Loucy (cell line): ENCODE measurements around the gene KIF26A.

Experiments used
- H2AFZ ChIP-seq: fragments of 200-600 bp; sonication (generic); 2 replicates; pipeline ENCODE4 v1.6.0; 2016; ENCODE audit warnings: antibody characterized with exemption, mild to moderate bottlenecking, low read length, moderate library complexity
- H3F3A ChIP-seq: fragments of 200-600 bp; 2 replicates; pipeline ENCODE4 v1.6.0; 2016; ENCODE audit warnings: antibody characterized with exemption, low read depth, mild to moderate bottlenecking
- H3K27me3 ChIP-seq: fragments of 200-600 bp; sonication (generic); 2 replicates; pipeline ENCODE4 v1.6.1; 2014; ENCODE audit warnings: low read length, mild to moderate bottlenecking; ENCODE audit not compliant: insufficient read depth, poor library complexity, severe bottlenecking
- H3K36me3 ChIP-seq: fragments of 200-600 bp; sonication (generic); 2 replicates; pipeline ENCODE4 v1.6.1; 2016; ENCODE audit warnings: low read length; ENCODE audit not compliant: insufficient read depth
- H3K4me1 ChIP-seq: fragments of 200-600 bp; sonication (generic); 2 replicates; pipeline ENCODE4 v1.5.1; 2014; ENCODE audit warnings: low read length, mild to moderate bottlenecking; ENCODE audit not compliant: insufficient read depth, poor library complexity, severe bottlenecking
- H3K4me2 ChIP-seq: fragments of 200-600 bp; sonication (generic); 2 replicates; pipeline ENCODE4 v1.6.0; 2014; ENCODE audit warnings: antibody characterized with exemption, low read length, low read depth, mild to moderate bottlenecking; ENCODE audit not compliant: poor library complexity, severe bottlenecking
- H3K4me3 ChIP-seq: fragments of 200-600 bp; sonication (generic); 2 replicates; pipeline ENCODE4 v1.5.1; 2014; ENCODE audit warnings: low read length, mild to moderate bottlenecking, mixed read lengths; ENCODE audit not compliant: poor library complexity, severe bottlenecking
- H3K79me2 ChIP-seq: fragments of 200-600 bp; sonication (generic); 2 replicates; pipeline ENCODE4 v1.6.1; 2014; ENCODE audit warnings: low read length; ENCODE audit not compliant: insufficient read depth
- H3K9ac ChIP-seq: fragments of 200-600 bp; sonication (generic); 2 replicates; pipeline ENCODE4 v1.6.0; 2014; ENCODE audit warnings: mild to moderate bottlenecking, low read depth, low read length, moderate library complexity; ENCODE audit not compliant: poor library complexity, severe bottlenecking
- H3K9me2 ChIP-seq: fragments of 200-600 bp; sonication (generic); replicated peaks from 2 replicates; pipeline ENCODE4 v1.6.1; 2016; ENCODE audit warnings: low read depth, low read length, mixed read lengths
- H3K9me3 ChIP-seq: fragments of 200-600 bp; sonication (generic); 2 replicates; pipeline ENCODE4 v1.6.1; 2014; ENCODE audit warnings: mild to moderate bottlenecking, antibody characterized with exemption, low read length, low read depth; ENCODE audit not compliant: insufficient read depth
- H4K20me1 ChIP-seq: fragments of 200-600 bp; sonication (generic); 2 replicates; pipeline ENCODE4 v1.6.0; 2014; ENCODE audit warnings: antibody characterized with exemption, low read length, mild to moderate bottlenecking; ENCODE audit not compliant: insufficient read depth, poor library complexity, severe bottlenecking
- EZH2phosphoT487 ChIP-seq: fragments of 200-600 bp; IDR thresholded peaks from 2 replicates; pipeline ENCODE4 v1.6.1; 2018; ENCODE audit warnings: antibody characterized with exemption, mild to moderate bottlenecking, moderate library complexity, borderline replicate concordance
- TF ChIP-seq, protein P1 (sequence below): fragments of 200-600 bp; sonication (generic); conservative IDR thresholded peaks from 2 replicates; pipeline ENCODE4 v1.5.1; 2014; ENCODE audit warnings: mild to moderate bottlenecking, antibody characterized with exemption, low read length

KIF26A gene

GRCh38 chr14:104134061-104134965 is 4.1 kb upstream of the KIF26A start:
- H3K9me3 ChIP-seq: no peaks in the 10 kb centered on the region
- no peaks in the 10 kb centered on the region for H3K4me1 ChIP-seq
- H3K4me2 ChIP-seq: no peak overlapping the region
- H3K27me3 ChIP-seq: no peaks in the 10 kb centered on the region
- H4K20me1 ChIP-seq: no peaks in the 10 kb centered on the region
- no peaks in the 10 kb centered on the region for H3F3A ChIP-seq
- H2AFZ ChIP-seq: no peak overlapping the region
- TF ChIP-seq EZH2phosphoT487: no peak
- TF ChIP-seq, protein P1, sequence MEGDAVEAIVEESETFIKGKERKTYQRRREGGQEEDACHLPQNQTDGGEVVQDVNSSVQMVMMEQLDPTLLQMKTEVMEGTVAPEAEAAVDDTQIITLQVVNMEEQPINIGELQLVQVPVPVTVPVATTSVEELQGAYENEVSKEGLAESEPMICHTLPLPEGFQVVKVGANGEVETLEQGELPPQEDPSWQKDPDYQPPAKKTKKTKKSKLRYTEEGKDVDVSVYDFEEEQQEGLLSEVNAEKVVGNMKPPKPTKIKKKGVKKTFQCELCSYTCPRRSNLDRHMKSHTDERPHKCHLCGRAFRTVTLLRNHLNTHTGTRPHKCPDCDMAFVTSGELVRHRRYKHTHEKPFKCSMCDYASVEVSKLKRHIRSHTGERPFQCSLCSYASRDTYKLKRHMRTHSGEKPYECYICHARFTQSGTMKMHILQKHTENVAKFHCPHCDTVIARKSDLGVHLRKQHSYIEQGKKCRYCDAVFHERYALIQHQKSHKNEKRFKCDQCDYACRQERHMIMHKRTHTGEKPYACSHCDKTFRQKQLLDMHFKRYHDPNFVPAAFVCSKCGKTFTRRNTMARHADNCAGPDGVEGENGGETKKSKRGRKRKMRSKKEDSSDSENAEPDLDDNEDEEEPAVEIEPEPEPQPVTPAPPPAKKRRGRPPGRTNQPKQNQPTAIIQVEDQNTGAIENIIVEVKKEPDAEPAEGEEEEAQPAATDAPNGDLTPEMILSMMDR: no peak
- no peaks in the 10 kb centered on the region for H3K9me2 ChIP-seq
- no peaks in the 10 kb centered on the region for H3K36me3 ChIP-seq
- H3K9ac ChIP-seq: no peak overlapping the region
- H3K4me3 ChIP-seq: no peak overlapping the region
- H3K79me2 ChIP-seq: no peaks in the 10 kb centered on the region

GRCh38 chr14:104135121-104135903 is 3.1 kb upstream of the KIF26A start:
- no peaks in the 10 kb centered on the region for H3K79me2 ChIP-seq
- H4K20me1 ChIP-seq: no peaks in the 10 kb centered on the region
- no peak for TF ChIP-seq EZH2phosphoT487
- TF ChIP-seq, protein P1: no peak
- H3K9ac ChIP-seq: no peak overlapping the region
- H3K4me2 ChIP-seq: no peak overlapping the region
- H3K9me2 ChIP-seq: no peaks in the 10 kb centered on the region
- no peaks in the 10 kb centered on the region for H3K9me3 ChIP-seq
- H3K27me3 ChIP-seq: no peaks in the 10 kb centered on the region
- no peaks in the 10 kb centered on the region for H3K36me3 ChIP-seq
- no peak overlapping the region for H3K4me3 ChIP-seq
- H3F3A ChIP-seq: no peaks in the 10 kb centered on the region
- H3K4me1 ChIP-seq: no peaks in the 10 kb centered on the region
- H2AFZ ChIP-seq: no peak overlapping the region

DNA sequence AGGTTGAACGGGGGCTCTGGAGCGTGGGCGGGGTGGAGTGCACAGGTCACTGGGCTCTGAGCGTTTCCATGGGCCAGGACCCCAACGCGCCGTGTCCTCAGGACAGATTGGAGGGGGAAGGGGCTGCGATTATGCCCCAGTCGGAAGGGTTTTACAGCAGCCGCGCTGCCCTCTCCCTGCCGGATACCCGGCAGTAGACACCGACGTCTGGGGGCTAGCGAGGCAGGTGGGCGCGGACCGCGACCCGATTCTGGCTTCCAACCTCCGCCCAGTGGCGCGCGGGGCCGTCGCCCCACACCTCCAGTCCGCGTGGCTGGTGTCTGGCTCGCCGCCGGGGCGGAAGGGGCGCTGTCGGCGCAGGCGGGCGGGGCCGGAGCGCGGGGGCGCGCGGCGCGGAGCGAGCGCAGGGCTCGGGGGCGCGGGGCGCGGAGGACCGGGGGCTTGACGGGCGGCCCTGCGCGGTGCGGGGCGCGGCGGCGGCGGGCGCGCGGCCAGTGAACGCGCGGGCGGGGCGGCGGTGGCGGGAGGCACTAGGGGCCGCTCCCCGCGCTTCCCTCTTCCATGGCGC is 2.4 kb upstream of the KIF26A start:
- no peaks in the 10 kb centered on the region for H3F3A ChIP-seq
- H2AFZ ChIP-seq: no peak overlapping the region
- no peaks in the 10 kb centered on the region for H3K79me2 ChIP-seq
- H3K9ac ChIP-seq: no peak overlapping the region
- no peaks in the 10 kb centered on the region for H4K20me1 ChIP-seq
- TF ChIP-seq, protein P1: no peak
- no peak for TF ChIP-seq EZH2phosphoT487
- H3K9me3 ChIP-seq: no peaks in the 10 kb centered on the region
- no peaks in the 10 kb centered on the region for H3K27me3 ChIP-seq
- H3K36me3 ChIP-seq: no peaks in the 10 kb centered on the region
- no peak overlapping the region for H3K4me3 ChIP-seq
- no peaks in the 10 kb centered on the region for H3K9me2 ChIP-seq
- no peaks in the 10 kb centered on the region for H3K4me1 ChIP-seq
- H3K4me2 ChIP-seq: no peak overlapping the region
